Muscle of leg (tissue), 11 donors: ENCODE data around the gene CORO2B. TPM values are rescaled to one million over a fixed set of nuclear protein-coding genes. Genes with fewer than 3 reads are reported as not detected.
A peak's percentile ranks its signal among the peaks of the same experiment; 100 is the strongest.

Source experiments
- DNase-seq: peaks from one replicate; pipeline ENCODE4 v3.0.0; 2013
- H3K27ac ChIP-seq: one replicate; pipeline ENCODE4 v1.5.1; 2013; ENCODE audit warnings: mild to moderate bottlenecking, low read length, control low read depth
- H3K27me3 ChIP-seq: one replicate; pipeline ENCODE4 v1.6.1; 2013; ENCODE audit warnings: low read length; ENCODE audit not compliant: control insufficient read depth, insufficient read depth
- H3K36me3 ChIP-seq: one replicate; pipeline ENCODE4 v1.6.1; 2013; ENCODE audit warnings: low read length; ENCODE audit not compliant: control insufficient read depth, insufficient read depth
- H3K4me1 ChIP-seq: one replicate; pipeline ENCODE4 v1.6.1; 2013; ENCODE audit warnings: low read length; ENCODE audit not compliant: control insufficient read depth, insufficient read depth
- H3K4me3 ChIP-seq: one replicate; pipeline ENCODE4 v1.5.1; 2013; ENCODE audit warnings: low read length, control low read depth
- H3K9me3 ChIP-seq: replicated peaks from 2 replicates; pipeline ENCODE4 v1.6.1; 2013; ENCODE audit warnings: low read depth, low read length; ENCODE audit not compliant: control insufficient read depth
- WGBS: methylation state at CpG from one replicate; pipeline ENCODE4 v1.1.5; 2013; ENCODE audit warnings: missing lambda C conversion rate; ENCODE audit not compliant: insufficient coverage; 5-methylcytosine and 5-hydroxymethylcytosine counted together
- polyA plus RNA-seq, 8 donors: library from polyadenylated mRNA; unstranded; fragments of 120-200 nt; gene quantifications; one replicate each; pipeline versions ENCODE4 v1.2.1 to v1.2.3, GENCODE V29; 2013; ENCODE audit warnings: inconsistent platforms in 1 of 8, low replicate concordance in 1 of 8; ENCODE audit not compliant: insufficient read length in 8 of 8, insufficient read depth in 1 of 8
- total RNA-seq: library from RNA; stranded (reverse); fragments of 120-200 nt; gene quantifications from one replicate; pipeline ENCODE4 v1.2.4, GENCODE V29; 2013

The CORO2B gene
- total and polyA plus RNA-seq, 9 donors, result 2.9 to 8.6 (median 5.3) TPM

DNA sequence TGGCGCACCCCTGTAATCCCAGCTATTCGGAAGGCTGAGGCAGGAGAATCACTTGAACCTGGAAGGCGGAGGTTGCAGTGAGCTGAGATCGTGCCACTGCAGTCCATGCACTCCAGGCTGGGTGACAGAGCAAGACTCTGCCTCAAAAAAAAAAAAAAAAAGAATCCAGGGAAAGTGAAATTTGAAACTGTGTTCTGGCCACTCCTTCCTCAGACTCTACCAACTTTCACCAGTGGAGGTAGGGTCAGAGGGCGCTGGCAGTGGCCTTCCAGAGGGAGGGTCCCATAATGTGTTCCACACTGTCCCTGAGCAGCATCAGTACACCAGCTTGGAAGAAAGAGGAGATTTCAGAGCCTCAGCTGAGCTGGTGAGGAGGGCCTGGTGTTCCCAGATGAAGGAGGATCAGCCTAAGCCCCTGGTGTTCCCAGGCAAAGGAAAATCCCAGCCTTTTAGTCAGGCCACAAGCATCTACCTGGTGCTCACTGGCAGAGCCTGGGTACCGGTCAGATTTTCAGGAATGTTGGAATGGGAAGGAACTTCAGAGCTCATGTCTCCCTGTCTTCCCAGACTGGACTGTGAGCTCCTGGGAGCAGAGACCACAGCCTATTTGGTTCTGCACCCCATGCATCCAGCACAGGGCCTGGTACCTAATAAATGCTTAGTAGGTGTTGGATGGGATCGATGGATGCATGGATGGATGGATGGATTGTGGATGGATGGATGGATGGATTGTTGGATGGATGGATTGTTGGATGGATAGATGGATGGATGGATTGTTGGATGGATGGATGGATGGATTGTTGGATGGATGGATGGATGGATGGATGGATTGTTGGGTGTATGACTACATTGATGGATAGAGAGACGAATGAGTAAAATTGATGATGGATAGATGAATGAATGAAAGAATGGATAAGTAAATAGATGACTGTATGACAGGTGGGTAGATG is 117.9 kb downstream of the CORO2B start:
- 95% methylated on average over 5 of the region's 8 CpGs for WGBS

DNA sequence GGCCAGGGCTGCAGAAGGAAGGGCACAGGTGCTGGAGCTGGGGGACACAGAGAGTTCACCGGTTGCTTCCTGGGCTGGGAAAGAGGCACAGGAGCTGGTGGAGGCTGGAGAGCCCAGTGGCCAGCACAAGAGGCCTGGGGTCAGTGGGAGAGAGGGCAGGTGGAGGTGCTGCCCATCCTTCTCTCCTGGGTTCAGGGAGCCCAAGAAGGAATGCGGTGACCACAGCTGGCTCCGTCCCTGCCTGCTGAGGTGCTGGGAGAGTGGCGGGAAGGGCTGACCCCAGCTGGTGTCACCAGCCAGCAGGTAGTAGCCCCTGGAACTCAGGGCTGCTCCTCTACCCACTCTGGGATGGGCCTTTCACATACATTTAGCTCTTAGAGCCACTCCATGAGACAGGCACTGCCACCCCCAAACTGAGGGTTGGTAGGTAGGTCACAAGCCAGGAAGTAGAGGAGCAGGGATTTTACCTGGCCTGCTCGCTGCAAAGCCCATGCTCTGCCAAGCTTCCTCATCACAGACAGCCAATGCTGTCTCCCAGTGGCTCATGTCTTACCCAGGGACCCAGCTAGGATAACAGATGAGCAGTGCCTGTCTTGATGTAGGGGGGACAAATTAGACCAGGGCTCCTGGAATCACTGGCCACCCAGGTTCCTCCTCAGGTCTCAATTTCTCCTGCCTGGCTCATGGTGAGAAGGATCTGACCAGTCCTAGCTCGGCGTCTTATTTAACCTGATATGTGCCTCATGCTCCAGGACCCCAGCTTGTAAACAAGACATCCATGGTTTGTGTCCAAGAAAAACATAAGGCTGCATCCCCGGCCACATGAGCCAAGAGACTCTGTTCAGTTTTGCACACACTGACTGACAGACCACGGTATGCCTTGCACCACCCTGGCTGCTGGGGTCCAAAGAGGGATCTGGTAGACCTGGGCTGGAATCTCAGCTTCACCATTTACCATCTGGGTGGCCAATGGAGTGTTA is 119.2 kb downstream of the CORO2B start:
- no peak overlapping the region for H3K4me3 ChIP-seq
- 61% methylated on average over 7 of the region's 9 CpGs for WGBS
- no peaks in the 10 kb centered on the region for H3K9me3 ChIP-seq
- peaks cover 26% of the 10 kb centered on the region for H3K4me1 ChIP-seq
- H3K27ac ChIP-seq, result no peak overlapping the region
- H3K36me3 ChIP-seq, result no peaks in the 10 kb centered on the region
- DNase-seq, result no peak
- no peaks in the 10 kb centered on the region for H3K27me3 ChIP-seq

More for the DNA sequence above, 117.9 kb downstream of the CORO2B start:
- H3K36me3 ChIP-seq, result no peaks in the 10 kb centered on the region
- no peaks in the 10 kb centered on the region for H3K9me3 ChIP-seq
- no peak overlapping the region for H3K27ac ChIP-seq
- H3K4me1 ChIP-seq, result peaks cover 28% of the 10 kb centered on the region
- no peak for DNase-seq
- H3K27me3 ChIP-seq, result no peaks in the 10 kb centered on the region
- no peak overlapping the region for H3K4me3 ChIP-seq

DNA sequence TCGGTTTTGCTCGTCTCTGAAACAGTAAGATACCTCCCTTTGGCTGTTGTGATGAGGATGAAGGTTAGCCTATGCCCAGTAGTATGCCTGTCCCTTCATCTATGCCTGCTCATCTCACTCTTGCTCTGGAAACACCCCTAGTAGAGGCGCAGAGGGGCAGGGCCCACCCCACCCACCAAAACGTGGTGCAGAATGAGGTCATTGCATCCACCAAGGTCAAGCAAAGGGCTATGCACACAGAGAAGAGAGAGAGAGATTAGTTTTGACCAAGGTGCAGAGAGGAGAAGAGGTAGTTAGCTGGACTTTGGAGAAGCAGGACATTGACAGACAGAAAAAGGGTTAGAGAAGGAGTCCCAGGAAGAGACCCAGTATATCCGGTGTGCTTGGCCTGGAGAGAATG is 119.9 kb downstream of the CORO2B start:
- H3K36me3 ChIP-seq, result no peaks in the 10 kb centered on the region
- no peak for DNase-seq
- H3K4me3 ChIP-seq, result no peak overlapping the region
- H3K27me3 ChIP-seq, result no peaks in the 10 kb centered on the region
- no peak overlapping the region for H3K27ac ChIP-seq
- H3K9me3 ChIP-seq, result no peaks in the 10 kb centered on the region
- H3K4me1 ChIP-seq, result peaks cover 26% of the 10 kb centered on the region
- WGBS, result 71% methylated on average over 1 of the region's 5 CpGs

DNA sequence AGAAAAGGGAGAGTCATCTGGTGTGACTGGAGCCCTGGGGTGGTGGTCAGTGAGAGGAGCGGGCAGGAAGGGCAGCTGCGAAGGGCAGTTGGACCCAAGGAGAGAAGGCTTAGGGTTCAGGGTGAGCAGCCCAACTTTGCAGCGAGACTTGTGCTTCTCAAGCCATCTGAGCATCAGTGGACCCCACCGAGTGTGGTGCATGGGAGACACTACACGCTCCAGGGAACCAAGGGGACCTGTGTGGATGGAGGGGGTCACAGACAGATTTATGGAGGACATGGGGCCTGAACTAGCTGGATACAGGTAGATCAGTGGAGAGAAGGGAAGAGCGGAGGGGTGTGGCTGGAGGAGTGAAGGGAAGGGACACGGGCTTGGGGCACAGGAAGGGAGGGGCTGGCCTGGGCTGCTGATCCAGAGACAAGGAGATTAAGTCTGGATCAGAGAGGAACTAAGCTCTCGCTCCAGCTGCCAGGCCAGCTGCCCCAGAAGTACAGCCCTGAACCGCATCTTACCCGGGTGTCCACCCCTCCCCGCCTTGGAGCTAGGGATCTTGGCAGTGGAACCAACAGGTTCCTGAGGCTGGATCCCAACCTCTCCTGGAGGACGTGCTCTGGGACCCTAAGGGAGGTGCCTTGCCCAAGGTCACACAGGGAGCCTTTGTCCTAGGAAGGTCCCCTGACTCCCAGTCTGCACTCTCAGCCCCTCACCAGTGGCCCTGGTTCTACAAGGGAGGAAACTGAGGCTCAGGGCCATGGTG is 120.5 kb downstream of the CORO2B start:
- WGBS, result 78% methylated on average over 10 of the region's 12 CpGs
- Histone ChIP-seq H3K36me3 (no peaks in the 10 kb centered on the region), H3K4me1 (peaks cover 27% of the 10 kb centered on the region), H3K27me3 (no peaks in the 10 kb centered on the region), H3K27ac (no peak overlapping the region), H3K9me3 (no peaks in the 10 kb centered on the region), H3K4me3 (no peak overlapping the region)
- DNase-seq, result peak; percentile 57

DNA sequence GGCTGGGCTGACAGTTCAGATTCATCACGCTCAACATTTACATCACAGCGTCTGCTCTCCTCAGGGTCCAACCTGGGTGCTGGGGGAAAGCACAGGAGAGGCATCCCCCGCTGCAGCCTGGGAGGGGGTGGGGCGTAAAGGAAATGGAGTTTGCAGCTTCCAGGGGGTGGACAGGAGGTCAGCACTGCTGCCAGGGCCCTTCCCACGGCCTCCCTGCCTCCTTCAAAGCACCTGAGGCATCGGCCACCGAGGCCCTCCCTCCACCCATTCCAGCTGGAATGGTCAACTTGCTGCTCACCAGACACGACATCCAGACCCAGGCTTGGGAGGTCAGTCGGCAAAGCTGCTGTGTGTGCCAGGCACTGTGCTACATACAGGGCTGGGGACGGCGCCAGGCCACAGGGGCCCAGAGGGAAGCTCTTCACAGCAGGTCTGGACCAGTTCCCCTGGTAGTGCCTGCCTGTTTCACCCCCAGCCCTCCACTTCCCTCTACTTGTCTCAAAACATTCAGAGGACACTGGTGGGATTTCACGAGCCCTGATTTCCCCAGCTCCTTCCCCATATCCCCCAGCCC is 121.2 kb downstream of the CORO2B start:
- Histone ChIP-seq H3K9me3 (no peaks in the 10 kb centered on the region), H3K36me3 (no peaks in the 10 kb centered on the region), H3K27ac (no peak overlapping the region), H3K27me3 (no peaks in the 10 kb centered on the region), H3K4me3 (no peak overlapping the region), H3K4me1 (peaks cover 34% of the 10 kb centered on the region)
- 43% methylated on average over 8 of the region's 12 CpGs for WGBS
- peak; percentile 23 for DNase-seq

DNA sequence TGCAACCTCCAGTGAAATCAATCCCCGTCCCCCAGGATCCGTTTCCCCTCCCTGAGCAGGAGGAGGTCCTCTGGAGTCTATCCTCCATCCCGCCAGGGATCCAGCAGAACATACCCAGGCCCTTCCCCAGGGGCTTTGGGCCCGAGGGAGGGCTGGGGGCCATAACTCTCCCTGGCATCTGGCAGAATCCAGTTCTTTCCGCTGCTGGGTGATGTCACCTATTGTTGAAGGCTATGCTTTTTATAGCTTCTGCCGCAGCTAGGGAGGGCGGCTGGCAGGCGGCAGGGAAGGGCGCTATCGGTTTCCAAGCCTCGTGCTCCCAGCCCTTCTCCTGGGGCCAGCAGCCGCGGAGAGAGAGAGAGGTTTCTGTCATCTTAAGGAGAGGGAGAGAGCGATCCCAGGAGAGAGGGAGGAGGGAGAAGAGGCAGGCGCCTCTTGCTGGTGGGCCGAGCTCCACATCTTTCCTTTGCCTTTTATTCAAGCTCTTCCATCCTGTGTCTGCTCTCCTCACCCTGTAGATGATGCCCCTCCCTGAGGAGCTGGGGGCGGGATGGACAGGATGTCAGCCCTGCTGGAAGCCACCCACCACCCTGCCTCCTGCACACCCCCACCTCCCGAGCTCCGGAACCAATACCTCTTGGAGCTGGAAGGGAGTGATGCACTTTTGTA is 121.8 kb downstream of the CORO2B start:
- Histone ChIP-seq H3K27me3 (no peaks in the 10 kb centered on the region), H3K36me3 (no peaks in the 10 kb centered on the region), H3K4me3 (no peak overlapping the region), H3K27ac (peak overlapping the region; percentile 69), H3K4me1 (peaks cover 37% of the 10 kb centered on the region), H3K9me3 (no peaks in the 10 kb centered on the region)
- peak; percentile 79 for DNase-seq
- WGBS, result 14% methylated on average over 5 of the region's 19 CpGs

DNA sequence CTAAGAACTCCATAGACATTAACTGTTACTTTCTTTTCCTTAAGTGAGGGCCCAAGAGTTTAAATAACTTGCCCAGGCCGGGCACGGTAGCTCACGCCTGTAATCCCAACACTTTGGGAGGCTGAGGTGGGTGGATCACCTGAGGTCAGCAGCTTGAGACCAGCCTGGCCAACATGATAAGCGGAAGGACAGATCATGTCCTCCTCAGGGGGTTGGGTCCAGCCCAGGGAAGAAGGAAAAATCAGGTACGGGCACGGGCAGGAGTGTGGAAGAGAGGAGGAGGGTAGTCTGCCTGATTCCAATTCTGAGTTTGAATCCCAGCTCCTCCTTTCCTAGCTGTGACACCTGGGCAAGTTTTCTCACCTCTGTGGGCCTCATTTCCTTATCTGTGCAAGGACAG is 123.1 kb downstream of the CORO2B start:
- no peak for DNase-seq
- 100% methylated on average over 4 of the region's 6 CpGs for WGBS
- H3K36me3 ChIP-seq, result no peaks in the 10 kb centered on the region
- H3K27ac ChIP-seq, result no peak overlapping the region
- H3K4me3 ChIP-seq, result no peak overlapping the region
- H3K9me3 ChIP-seq, result no peaks in the 10 kb centered on the region
- H3K27me3 ChIP-seq, result no peaks in the 10 kb centered on the region
- peaks cover 39% of the 10 kb centered on the region for H3K4me1 ChIP-seq

DNA sequence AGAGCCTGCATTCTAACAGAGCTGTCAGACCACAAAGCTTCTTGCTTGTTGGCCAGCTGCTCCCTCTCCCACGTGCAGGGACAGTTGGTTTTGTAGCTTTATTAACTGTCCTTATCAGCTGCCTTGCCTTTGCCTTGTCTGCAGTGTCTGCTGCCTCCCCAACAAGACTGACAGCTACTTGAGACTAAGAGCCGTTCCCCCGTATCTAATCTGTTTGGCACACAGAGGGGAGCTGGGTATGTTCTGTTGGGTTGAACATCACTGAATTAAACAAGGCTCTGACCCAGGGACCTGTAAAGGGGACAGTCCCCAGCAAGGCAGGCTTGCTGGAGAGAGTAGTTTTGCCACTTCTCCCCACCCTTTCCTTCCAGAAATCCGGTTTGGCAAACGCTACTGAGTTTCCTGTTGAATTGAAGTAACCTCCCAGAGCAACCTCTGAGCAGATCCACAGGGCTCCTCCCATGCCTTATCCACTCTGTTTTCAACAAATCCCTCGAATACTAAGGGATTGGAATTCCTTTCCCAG is 125.8 kb downstream of the CORO2B start:
- H3K27me3 ChIP-seq, result no peaks in the 10 kb centered on the region
- no peaks in the 10 kb centered on the region for H3K9me3 ChIP-seq
- peak overlapping the region; percentile 54 for H3K27ac ChIP-seq
- H3K36me3 ChIP-seq, result no peaks in the 10 kb centered on the region
- H3K4me1 ChIP-seq, result peaks cover 28% of the 10 kb centered on the region
- peak; percentile 81 for DNase-seq
- 7% methylated on average over 2 of the region's 6 CpGs for WGBS
- no peak overlapping the region for H3K4me3 ChIP-seq

DNA sequence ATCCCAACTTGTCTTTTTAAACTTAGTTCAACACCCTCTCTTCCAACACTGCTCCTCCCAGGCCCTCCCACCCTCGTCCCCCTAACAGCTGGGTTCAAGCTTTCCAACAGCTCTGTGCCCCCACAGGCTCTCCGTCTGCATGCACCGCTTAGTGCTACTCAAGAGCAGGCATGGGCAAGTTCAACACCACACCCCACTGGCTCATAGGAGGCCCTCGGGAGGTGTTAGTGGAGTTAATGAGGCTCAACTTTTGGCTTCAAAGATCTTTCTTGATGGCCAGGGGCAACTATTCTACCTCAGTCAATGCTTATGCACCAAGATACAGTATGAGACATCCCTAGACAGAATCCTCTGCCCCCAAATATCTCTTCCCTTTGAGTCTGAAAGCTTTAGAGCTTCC is 127.5 kb downstream of the CORO2B start:
- no peaks in the 10 kb centered on the region for H3K9me3 ChIP-seq
- no peaks in the 10 kb centered on the region for H3K36me3 ChIP-seq
- peaks cover 13% of the 10 kb centered on the region for H3K4me1 ChIP-seq
- H3K27ac ChIP-seq, result no peak overlapping the region
- H3K27me3 ChIP-seq, result no peaks in the 10 kb centered on the region
- DNase-seq, result no peak
- H3K4me3 ChIP-seq, result no peak overlapping the region
- 57% methylated on average over 1 of the region's 4 CpGs for WGBS
